H9 (cell line): ENCODE results near the gene RANBP9. TPM values are rescaled to one million over a fixed set of nuclear protein-coding genes. Genes with fewer than 3 reads are reported as not detected.

ENCODE experiments used
- DNase-seq: peaks from one replicate; pipeline ENCODE4 v3.0.0-alpha.2; 2017
- H2AFZ ChIP-seq: one replicate; pipeline ENCODE4 v1.6.1; 2013; ENCODE audit warnings: mild to moderate bottlenecking, low read length, control low read depth, moderate library complexity
- H2AK5ac ChIP-seq: 2 replicates; pipeline ENCODE4 v1.6.1; 2013; ENCODE audit warnings: low read length, control low read depth, mixed read lengths; ENCODE audit not compliant: insufficient read length
- H2BK120ac ChIP-seq: one replicate; pipeline ENCODE4 v1.6.1; 2013; ENCODE audit warnings: low read depth, mild to moderate bottlenecking, low read length, control low read depth, inconsistent platforms; ENCODE audit not compliant: poor library complexity, severe bottlenecking
- H2BK12ac ChIP-seq: 2 replicates; pipeline ENCODE4 v1.6.1; 2013; ENCODE audit warnings: low read length, control low read depth, mixed read lengths, low read depth; ENCODE audit not compliant: insufficient read length
- H2BK15ac ChIP-seq: 2 replicates; pipeline ENCODE4 v1.6.1; 2013; ENCODE audit warnings: low read depth, low read length, control low read depth
- H2BK20ac ChIP-seq: one replicate; pipeline ENCODE4 v1.6.1; 2013; ENCODE audit warnings: low read depth, mild to moderate bottlenecking, low read length, control low read depth, inconsistent platforms; ENCODE audit not compliant: poor library complexity, severe bottlenecking
- H2BK5ac ChIP-seq: 2 replicates; pipeline ENCODE4 v1.6.1; 2013; ENCODE audit warnings: low read length, control low read depth, mixed read lengths; ENCODE audit not compliant: insufficient read length
- H3K14ac ChIP-seq: 2 replicates; pipeline ENCODE4 v1.6.1; 2013; ENCODE audit warnings: low read length, control low read depth; ENCODE audit not compliant: insufficient read depth
- H3K18ac ChIP-seq: 2 replicates; pipeline ENCODE4 v1.6.1; 2013; ENCODE audit warnings: low read depth, mild to moderate bottlenecking, mixed read lengths, low read length, control low read depth; ENCODE audit not compliant: insufficient read length
- H3K23ac ChIP-seq: 2 replicates; pipeline ENCODE4 v1.6.1; 2013; ENCODE audit warnings: low read length, control low read depth, mixed read lengths, low read depth; ENCODE audit not compliant: insufficient read length
- H3K23me2 ChIP-seq: 2 replicates; pipeline ENCODE4 v1.6.1; 2013; ENCODE audit warnings: low read depth, mild to moderate bottlenecking, mixed read lengths, low read length, control low read depth; ENCODE audit not compliant: insufficient read length, poor library complexity, severe bottlenecking
- H3K27ac ChIP-seq: 2 replicates; pipeline ENCODE4 v1.5.1; 2013; ENCODE audit warnings: low read length, control low read depth, mixed read lengths, low read depth; ENCODE audit not compliant: insufficient read length
- H3K27me3 ChIP-seq: 2 replicates; pipeline ENCODE4 v1.6.1; 2013; ENCODE audit warnings: low read length, control low read depth, inconsistent platforms; ENCODE audit not compliant: insufficient read depth
- H3K4ac ChIP-seq: 2 replicates; pipeline ENCODE4 v1.6.1; 2013; ENCODE audit warnings: low read depth, mild to moderate bottlenecking, control low read depth, inconsistent platforms, low read length, moderate library complexity
- H3K4me1 ChIP-seq: 2 replicates; pipeline ENCODE4 v1.6.1; 2013; ENCODE audit warnings: low read length, control low read depth, inconsistent platforms; ENCODE audit not compliant: insufficient read depth
- H3K4me2 ChIP-seq: 2 replicates; pipeline ENCODE4 v1.6.1; 2013; ENCODE audit warnings: low read length, control low read depth, mixed read lengths; ENCODE audit not compliant: insufficient read length, insufficient read depth
- H3K56ac ChIP-seq: 2 replicates; pipeline ENCODE4 v1.6.1; 2013; ENCODE audit warnings: low read depth, mild to moderate bottlenecking, mixed read lengths, low read length, control low read depth; ENCODE audit not compliant: insufficient read length
- H3K79me1 ChIP-seq: 2 replicates; pipeline ENCODE4 v1.6.1; 2013; ENCODE audit warnings: low read depth, mild to moderate bottlenecking, moderate library complexity, low read length, control low read depth, inconsistent platforms; ENCODE audit not compliant: insufficient read depth, poor library complexity, severe bottlenecking
- H3K79me2 ChIP-seq: 2 replicates; pipeline ENCODE4 v1.6.1; 2013; ENCODE audit warnings: low read length, control low read depth, inconsistent platforms; ENCODE audit not compliant: insufficient read depth
- H3K9ac ChIP-seq: 2 replicates; pipeline ENCODE4 v1.6.1; 2013; ENCODE audit warnings: low read length, control low read depth, mixed read lengths; ENCODE audit not compliant: insufficient read length; ENCODE audit errors: extremely low read depth
- H3K9me3 ChIP-seq: one replicate; pipeline ENCODE4 v1.6.1; 2013; ENCODE audit warnings: low read depth, low read length, inconsistent platforms; ENCODE audit not compliant: control insufficient read depth
- H3T11ph ChIP-seq: one replicate; pipeline ENCODE4 v1.6.1; 2013; ENCODE audit warnings: mild to moderate bottlenecking, low read length, control low read depth, inconsistent platforms
- H4K20me1 ChIP-seq: one replicate; pipeline ENCODE4 v1.6.1; 2013; ENCODE audit not compliant: control insufficient read depth, insufficient read length, insufficient read depth
- H4K5ac ChIP-seq: 2 replicates; pipeline ENCODE4 v1.6.1; 2013; ENCODE audit warnings: low read depth, mild to moderate bottlenecking, mixed read lengths, low read length, control low read depth; ENCODE audit not compliant: insufficient read length
- H4K8ac ChIP-seq: replicated peaks from 2 replicates; pipeline ENCODE4 v1.6.1; 2013; ENCODE audit warnings: low read length, control low read depth, mixed read lengths, low read depth; ENCODE audit not compliant: insufficient read length
- H4K91ac ChIP-seq: 2 replicates; pipeline ENCODE4 v1.6.1; 2013; ENCODE audit warnings: low read depth, mild to moderate bottlenecking, moderate library complexity, mixed read lengths, low read length, control low read depth; ENCODE audit not compliant: insufficient read length
- H3K27ac Mint-ChIP-seq, 3 experiments: 2 replicates in 2 of 3; 3 replicates in 1 of 3; pipeline ENCODE4 v1.8.0; 2020 to 2021; ENCODE audit warnings: mixed read lengths in 3 of 3, mild to moderate bottlenecking in 1 of 3, moderate library complexity in 1 of 3
- H3K27me3 Mint-ChIP-seq: 2 replicates; pipeline ENCODE4 v1.8.0; 2021; ENCODE audit warnings: low read depth, mild to moderate bottlenecking, moderate library complexity, mixed read lengths
- H3K36me3 Mint-ChIP-seq, 3 experiments: 2 replicates in 2 of 3; 3 replicates in 1 of 3; pipeline ENCODE4 v1.8.0; 2020 to 2021; ENCODE audit warnings: low read depth in 3 of 3, mixed read lengths in 3 of 3; ENCODE audit not compliant: insufficient read depth in 1 of 3
- H3K4me1 Mint-ChIP-seq, 2 experiments: 2 replicates each; pipeline ENCODE4 v1.8.0; 2020; ENCODE audit warnings: mixed read lengths in 2 of 2
- H3K4me3 Mint-ChIP-seq, 2 experiments: 2 replicates in 1 of 2; 3 replicates in 1 of 2; pipeline ENCODE4 v1.8.0; 2020 to 2021; ENCODE audit warnings: mild to moderate bottlenecking in 2 of 2, mixed read lengths in 2 of 2, moderate library complexity in 1 of 2
- H3K9me3 Mint-ChIP-seq, 2 experiments: 2 replicates in 1 of 2; 3 replicates in 1 of 2; pipeline ENCODE4 v1.8.0; 2020; ENCODE audit warnings: mild to moderate bottlenecking in 2 of 2, mixed read lengths in 2 of 2, moderate library complexity in 1 of 2
- WGBS: extraction: QIAGEN DNeasy Blood & Tissue Kit; methylation state at CpG from one replicate; pipeline ENCODE4 v1.1.7; 2013; ENCODE audit warnings: missing lambda C conversion rate, low lambda C conversion rate, mixed read lengths; ENCODE audit not compliant: insufficient read length; ENCODE audit errors: extremely low coverage; 5-methylcytosine and 5-hydroxymethylcytosine counted together
- total RNA-seq: library from RNA; stranded (reverse); gene quantifications from 2 replicates; pipeline ENCODE4 v1.2.1, GENCODE V29; 2021
- TF ChIP-seq, protein P1 (sequence below): fragments of 200-600 bp; sonication (generic); conservative IDR thresholded peaks from 3 replicates; pipeline ENCODE4 v1.8.0; 2021; ENCODE audit warnings: antibody characterized with exemption, mild to moderate bottlenecking

The RANBP9 gene
- total RNA-seq, 1 experiment from 2014 or later: 37.2 TPM

DNA sequence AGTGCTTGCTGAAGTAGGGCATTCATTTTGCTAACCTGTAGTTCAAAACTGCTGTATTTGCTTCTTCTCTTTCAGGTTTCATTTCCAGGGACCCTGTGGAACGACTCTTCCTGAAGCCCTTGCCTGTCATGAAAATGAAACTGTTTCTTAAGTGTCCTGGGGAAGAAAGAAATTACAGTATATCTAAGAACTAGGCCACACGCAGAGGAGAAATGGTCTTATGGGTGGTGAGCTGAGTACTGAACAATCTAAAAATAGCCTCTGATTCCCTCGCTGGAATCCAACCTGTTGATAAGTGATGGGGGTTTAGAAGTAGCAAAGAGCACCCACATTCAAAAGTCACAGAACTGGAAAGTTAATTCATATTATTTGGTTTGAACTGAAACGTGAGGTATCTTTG, 99.9 kb downstream of the RANBP9 start:
- no peak for DNase-seq
- Histone ChIP-seq H3K27ac (no peak overlapping the region), H3K18ac (no peak overlapping the region), H2BK15ac (no peak overlapping the region), H4K5ac (no peak overlapping the region), H2BK120ac (no peak overlapping the region), H3K4me1 (no peaks in the 10 kb centered on the region), H4K91ac (no peak overlapping the region), H3K23ac (no peak overlapping the region), H2AFZ (no peak overlapping the region), H3K9me3 (no peaks in the 10 kb centered on the region), H3K14ac (no peak overlapping the region), H2BK20ac (no peak overlapping the region), H3K23me2 (peaks cover 8% of the 10 kb centered on the region), H3K27me3 (no peaks in the 10 kb centered on the region), H4K20me1 (no peaks in the 10 kb centered on the region), H3T11ph (no peak overlapping the region), H4K8ac (no peak overlapping the region), H2BK5ac (no peak overlapping the region), H3K4ac (no peak overlapping the region), H3K79me2 (peaks cover 4% of the 10 kb centered on the region; the same call in 1 of the 2 replicates), H3K79me1 (peaks cover 2% of the 10 kb centered on the region), H3K4me2 (no peak overlapping the region), H3K9ac (no peak overlapping the region), H3K56ac (no peak overlapping the region), H2AK5ac (no peak overlapping the region), H2BK12ac (no peak overlapping the region)
- Mint-ChIP-seq H3K4me3 (no peak overlapping the region), H3K9me3 (no peaks in the 10 kb centered on the region; a peak in 2 of 5 replicates), H3K27ac (no peak overlapping the region; a peak in 1 of 7 replicates), H3K27me3 (peaks cover 3% of the 10 kb centered on the region; the same call in 1 of the 2 replicates), H3K4me1 (peaks cover 11 to 18% of the 10 kb centered on the region in 2 experiments), H3K36me3 (peaks cover 4 to 23% (median 8%) of the 10 kb centered on the region in 3 experiments; a peak in 6 of 7 replicates)
- WGBS: 100% methylated on average over 1 of the region's 4 CpGs
- TF ChIP-seq, protein P1, sequence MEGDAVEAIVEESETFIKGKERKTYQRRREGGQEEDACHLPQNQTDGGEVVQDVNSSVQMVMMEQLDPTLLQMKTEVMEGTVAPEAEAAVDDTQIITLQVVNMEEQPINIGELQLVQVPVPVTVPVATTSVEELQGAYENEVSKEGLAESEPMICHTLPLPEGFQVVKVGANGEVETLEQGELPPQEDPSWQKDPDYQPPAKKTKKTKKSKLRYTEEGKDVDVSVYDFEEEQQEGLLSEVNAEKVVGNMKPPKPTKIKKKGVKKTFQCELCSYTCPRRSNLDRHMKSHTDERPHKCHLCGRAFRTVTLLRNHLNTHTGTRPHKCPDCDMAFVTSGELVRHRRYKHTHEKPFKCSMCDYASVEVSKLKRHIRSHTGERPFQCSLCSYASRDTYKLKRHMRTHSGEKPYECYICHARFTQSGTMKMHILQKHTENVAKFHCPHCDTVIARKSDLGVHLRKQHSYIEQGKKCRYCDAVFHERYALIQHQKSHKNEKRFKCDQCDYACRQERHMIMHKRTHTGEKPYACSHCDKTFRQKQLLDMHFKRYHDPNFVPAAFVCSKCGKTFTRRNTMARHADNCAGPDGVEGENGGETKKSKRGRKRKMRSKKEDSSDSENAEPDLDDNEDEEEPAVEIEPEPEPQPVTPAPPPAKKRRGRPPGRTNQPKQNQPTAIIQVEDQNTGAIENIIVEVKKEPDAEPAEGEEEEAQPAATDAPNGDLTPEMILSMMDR: no peak
